ENCODE results near the gene OAS2.

- TF ChIP-seq, protein P1, sequence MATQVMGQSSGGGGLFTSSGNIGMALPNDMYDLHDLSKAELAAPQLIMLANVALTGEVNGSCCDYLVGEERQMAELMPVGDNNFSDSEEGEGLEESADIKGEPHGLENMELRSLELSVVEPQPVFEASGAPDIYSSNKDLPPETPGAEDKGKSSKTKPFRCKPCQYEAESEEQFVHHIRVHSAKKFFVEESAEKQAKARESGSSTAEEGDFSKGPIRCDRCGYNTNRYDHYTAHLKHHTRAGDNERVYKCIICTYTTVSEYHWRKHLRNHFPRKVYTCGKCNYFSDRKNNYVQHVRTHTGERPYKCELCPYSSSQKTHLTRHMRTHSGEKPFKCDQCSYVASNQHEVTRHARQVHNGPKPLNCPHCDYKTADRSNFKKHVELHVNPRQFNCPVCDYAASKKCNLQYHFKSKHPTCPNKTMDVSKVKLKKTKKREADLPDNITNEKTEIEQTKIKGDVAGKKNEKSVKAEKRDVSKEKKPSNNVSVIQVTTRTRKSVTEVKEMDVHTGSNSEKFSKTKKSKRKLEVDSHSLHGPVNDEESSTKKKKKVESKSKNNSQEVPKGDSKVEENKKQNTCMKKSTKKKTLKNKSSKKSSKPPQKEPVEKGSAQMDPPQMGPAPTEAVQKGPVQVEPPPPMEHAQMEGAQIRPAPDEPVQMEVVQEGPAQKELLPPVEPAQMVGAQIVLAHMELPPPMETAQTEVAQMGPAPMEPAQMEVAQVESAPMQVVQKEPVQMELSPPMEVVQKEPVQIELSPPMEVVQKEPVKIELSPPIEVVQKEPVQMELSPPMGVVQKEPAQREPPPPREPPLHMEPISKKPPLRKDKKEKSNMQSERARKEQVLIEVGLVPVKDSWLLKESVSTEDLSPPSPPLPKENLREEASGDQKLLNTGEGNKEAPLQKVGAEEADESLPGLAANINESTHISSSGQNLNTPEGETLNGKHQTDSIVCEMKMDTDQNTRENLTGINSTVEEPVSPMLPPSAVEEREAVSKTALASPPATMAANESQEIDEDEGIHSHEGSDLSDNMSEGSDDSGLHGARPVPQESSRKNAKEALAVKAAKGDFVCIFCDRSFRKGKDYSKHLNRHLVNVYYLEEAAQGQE (IDR thresholded peaks at IDR 0.05; ENCODE audit: insufficient read depth in 1 of 2, low read depth in 2 of 2, low read length in 2 of 2) = no peak
- TF ChIP-seq SIN3A (IDR thresholded peaks at IDR 0.05; ENCODE audit: borderline replicate concordance, insufficient read depth, low read length) (no peak), FOXP2 (optimal IDR thresholded peaks at IDR 0.05; ENCODE audit: borderline replicate concordance, extremely low read depth, extremely low read length, insufficient read depth) (no peak), POLR2AphosphoS5 (IDR thresholded peaks at IDR 0.05; ENCODE audit: low read depth, low read length) (no peak), TAF1 (IDR thresholded peaks at IDR 0.05; ENCODE audit: borderline replicate concordance, insufficient read depth, low read length) (no peak)
Measured at GRCh38 chr12:113019025-113019424, 40.7 kb downstream of the OAS2 start.

Measured in PFSK-1 (cell line).